ENCODE data around the gene AIF1. TPM values are rescaled to one million over a fixed set of nuclear protein-coding genes. Genes with fewer than 3 reads are reported as not detected.

The AIF1 gene
- total RNA-seq, 1 donor from 2014 or later = 109 TPM

- Histone ChIP-seq H3K9me3 (no peaks in the 10 kb centered on the region), H3K27me3 (ENCODE audit: low read depth) (no peaks in the 10 kb centered on the region), H3K4me1 (peaks cover 50% of the 10 kb centered on the region), H3K27ac (no peak within 1 kb of the TSS), H3K36me3 (peaks cover 34% of the 10 kb centered on the region), H3K4me3 (no peak within 1 kb of the TSS)
- ATAC-seq (no peak), DNase-seq (no peak)
- no peak for TF ChIP-seq CTCF (IDR thresholded peaks at IDR 0.05)
- intact Hi-C loops (cut with DNase I) = no loop called here
Observed at GRCh38 chr6:31655349-31656237, 40.6 kb downstream of the AIF1 start, which contains the start of gene APOM. Gene APOM, plus strand, starts transcription at chr6:31655894. Its CDS starts 73 bp downstream, at chr6:31655967.

- no peak for DNase-seq
- H3K36me3 ChIP-seq = peaks cover 36% of the 10 kb centered on the region
- H3K4me3 ChIP-seq = no peak overlapping the region
- H3K9me3 ChIP-seq = no peaks in the 10 kb centered on the region
- no peak for ATAC-seq
- TF ChIP-seq CTCF (IDR thresholded peaks at IDR 0.05) = no peak
- intact Hi-C loops (cut with DNase I) = no loop called here
- no peaks in the 10 kb centered on the region for H3K27me3 ChIP-seq (ENCODE audit: low read depth)
- H3K4me1 ChIP-seq = peaks cover 51% of the 10 kb centered on the region
- peak overlapping the region; percentile 6 for H3K27ac ChIP-seq
Observed at GRCh38 chr6:31657406-31658157, 42.5 kb downstream of the AIF1 start.

- Histone ChIP-seq H3K4me3 (peak overlapping the region; percentile 3), H3K4me1 (peaks cover 56% of the 10 kb centered on the region), H3K27me3 (ENCODE audit: low read depth) (no peaks in the 10 kb centered on the region), H3K36me3 (peaks cover 38% of the 10 kb centered on the region), H3K27ac (peak overlapping the region; percentile 6), H3K9me3 (no peaks in the 10 kb centered on the region)
- no peak for TF ChIP-seq CTCF (IDR thresholded peaks at IDR 0.05)
- intact Hi-C loops (cut with DNase I) = no loop called here
- DNase-seq (no peak), ATAC-seq (no peak)
Observed at GRCh38 chr6:31658158-31658688, 43.2 kb downstream of the AIF1 start.

- TF ChIP-seq CTCF (IDR thresholded peaks at IDR 0.05) = no peak
- no peaks in the 10 kb centered on the region for H3K27me3 ChIP-seq (ENCODE audit: low read depth)
- no peaks in the 10 kb centered on the region for H3K9me3 ChIP-seq
- DNase-seq (no peak), ATAC-seq (no peak)
- H3K27ac ChIP-seq = peak overlapping the region; percentile 90
- H3K36me3 ChIP-seq = peaks cover 45% of the 10 kb centered on the region
- intact Hi-C loops (cut with DNase I) = no loop called here
- peak overlapping the region; percentile 96 for H3K4me3 ChIP-seq
- peaks cover 56% of the 10 kb centered on the region for H3K4me1 ChIP-seq
Observed at GRCh38 chr6:31658983-31659648, 44.1 kb downstream of the AIF1 start.

Data from lower lobe of right lung (tissue), 2 donors.